ENCODE data around the gene ARHGAP15.

DNA sequence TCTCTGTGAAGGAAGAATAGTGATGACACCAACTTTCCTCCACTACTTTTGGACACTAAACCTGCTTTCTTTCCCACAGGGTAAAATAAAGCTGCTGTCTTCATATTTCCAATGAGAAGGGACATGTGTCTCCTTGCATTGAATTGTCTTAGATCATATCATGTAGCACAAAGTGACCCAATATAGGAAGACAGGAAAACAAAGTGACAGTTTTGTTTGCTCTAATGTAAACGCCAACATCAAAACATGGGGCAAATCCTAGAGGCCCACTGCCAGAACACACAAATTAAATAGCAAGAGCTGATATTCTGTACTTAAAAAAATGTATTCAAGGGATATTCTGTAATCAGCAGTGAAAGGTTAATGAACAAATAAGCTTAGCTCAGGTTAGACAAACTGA is 36.1 kb downstream of the ARHGAP15 start:
- no peak for TF ChIP-seq EZH2phosphoT487 (IDR thresholded peaks at IDR 0.05; ENCODE audit: borderline replicate concordance, low read depth, low read length)
- TF ChIP-seq, protein P1, sequence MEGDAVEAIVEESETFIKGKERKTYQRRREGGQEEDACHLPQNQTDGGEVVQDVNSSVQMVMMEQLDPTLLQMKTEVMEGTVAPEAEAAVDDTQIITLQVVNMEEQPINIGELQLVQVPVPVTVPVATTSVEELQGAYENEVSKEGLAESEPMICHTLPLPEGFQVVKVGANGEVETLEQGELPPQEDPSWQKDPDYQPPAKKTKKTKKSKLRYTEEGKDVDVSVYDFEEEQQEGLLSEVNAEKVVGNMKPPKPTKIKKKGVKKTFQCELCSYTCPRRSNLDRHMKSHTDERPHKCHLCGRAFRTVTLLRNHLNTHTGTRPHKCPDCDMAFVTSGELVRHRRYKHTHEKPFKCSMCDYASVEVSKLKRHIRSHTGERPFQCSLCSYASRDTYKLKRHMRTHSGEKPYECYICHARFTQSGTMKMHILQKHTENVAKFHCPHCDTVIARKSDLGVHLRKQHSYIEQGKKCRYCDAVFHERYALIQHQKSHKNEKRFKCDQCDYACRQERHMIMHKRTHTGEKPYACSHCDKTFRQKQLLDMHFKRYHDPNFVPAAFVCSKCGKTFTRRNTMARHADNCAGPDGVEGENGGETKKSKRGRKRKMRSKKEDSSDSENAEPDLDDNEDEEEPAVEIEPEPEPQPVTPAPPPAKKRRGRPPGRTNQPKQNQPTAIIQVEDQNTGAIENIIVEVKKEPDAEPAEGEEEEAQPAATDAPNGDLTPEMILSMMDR (conservative IDR thresholded peaks at IDR 0.05; ENCODE audit: low read length), result no peak

Measured in OCI-LY7 (cell line).